Keratinocyte (primary cell): ENCODE measurements around the gene FBXO31.

Experiments used
- CTCF ChIP-seq, 3 experiments: IDR thresholded peaks in 1 of 3; conservative IDR thresholded peaks in 1 of 3; optimal IDR thresholded peaks in 1 of 3; 2 replicates in 2 of 3; 3 replicates in 1 of 3; pipeline versions ENCODE3 to v1.5.1; 2011; ENCODE audit warnings: low read length in 3 of 3, mild to moderate bottlenecking in 3 of 3, moderate library complexity in 2 of 3, control low read depth in 1 of 3, inconsistent platforms in 1 of 3; ENCODE audit not compliant: insufficient read depth in 2 of 3; ENCODE audit errors: extremely low read depth in 1 of 3
- EZH2 ChIP-seq: IDR thresholded peaks from one replicate; pipeline ENCODE4 v1.6.1; 2012; ENCODE audit warnings: inconsistent platforms, mild to moderate bottlenecking, low read length, moderate library complexity

GRCh38 chr16:87345726-87346424, 37.7 kb downstream of the FBXO31 start:
- TF ChIP-seq CTCF (optimal IDR thresholded peaks at IDR 0.05 in 1 of 3, IDR thresholded peaks at IDR 0.05 in 1 of 3, conservative IDR thresholded peaks at IDR 0.05 in 1 of 3; ENCODE audit: extremely low read depth in 1 of 3, insufficient read depth in 2 of 3, low read length in 3 of 3) = no peak
- no peak for TF ChIP-seq EZH2
